Cardiac muscle cell (in vitro differentiated cells and primary cell): ENCODE data around the gene FNDC3A. TPM values are rescaled to one million over a fixed set of nuclear protein-coding genes. Genes with fewer than 3 reads are reported as not detected.

Experiments
- DNase-seq, 2 donors: peaks; one replicate each; pipeline versions ENCODE4 v3.0.0 to v3.0.0-alpha.2; 2010 to 2017; ENCODE audit warnings: low read depth in 1 of 2, low spot score in 1 of 2
- H3K27ac ChIP-seq: fragments of 200-600 bp; sonication (generic); 2 replicates; pipeline ENCODE4 v1.5.1; 2016
- H3K27me3 ChIP-seq: fragments of 200-600 bp; sonication (generic); 2 replicates; pipeline ENCODE4 v1.6.0; 2016; ENCODE audit warnings: control low read depth
- H3K36me3 ChIP-seq: fragments of 200-600 bp; sonication (generic); 2 replicates; pipeline ENCODE4 v1.5.1; 2016; ENCODE audit warnings: control low read depth
- H3K4me1 ChIP-seq: fragments of 200-600 bp; sonication (generic); 2 replicates; pipeline ENCODE4 v1.8.1; 2017; ENCODE audit warnings: low read depth, mild to moderate bottlenecking, mixed run types
- H3K4me3 ChIP-seq: fragments of 200-600 bp; sonication (generic); 2 replicates; pipeline ENCODE4 v1.5.1; 2016; ENCODE audit warnings: mild to moderate bottlenecking
- H3K9me3 ChIP-seq: fragments of 200-600 bp; sonication (generic); 2 replicates; pipeline ENCODE4 v1.5.1; 2017; ENCODE audit warnings: low read depth, mild to moderate bottlenecking, control low read depth
- polyA plus RNA-seq: library from polyadenylated mRNA; unstranded; fragments of >200 nt; fragmentation: Nextera tagmentation; extraction: Ambion mirVana; gene quantifications from 2 replicates; pipeline ENCODE4 v1.2.1, GENCODE V29; 2016
- total RNA-seq: library from RNA; depleted of rRNA; stranded (reverse); fragments of >200 nt; gene quantifications from 2 replicates; pipeline ENCODE4 v1.2.3, GENCODE V29; 2016
- TF ChIP-seq, protein P1 (sequence below): IDR thresholded peaks from 2 replicates; pipeline ENCODE4 v1.5.1; 2012; ENCODE audit warnings: low read depth, mild to moderate bottlenecking, low read length

Gene FNDC3A
- total and polyA plus RNA-seq, 2 experiments from 2014 or later = 18.6 to 28.4 TPM

- TF ChIP-seq, protein P1, sequence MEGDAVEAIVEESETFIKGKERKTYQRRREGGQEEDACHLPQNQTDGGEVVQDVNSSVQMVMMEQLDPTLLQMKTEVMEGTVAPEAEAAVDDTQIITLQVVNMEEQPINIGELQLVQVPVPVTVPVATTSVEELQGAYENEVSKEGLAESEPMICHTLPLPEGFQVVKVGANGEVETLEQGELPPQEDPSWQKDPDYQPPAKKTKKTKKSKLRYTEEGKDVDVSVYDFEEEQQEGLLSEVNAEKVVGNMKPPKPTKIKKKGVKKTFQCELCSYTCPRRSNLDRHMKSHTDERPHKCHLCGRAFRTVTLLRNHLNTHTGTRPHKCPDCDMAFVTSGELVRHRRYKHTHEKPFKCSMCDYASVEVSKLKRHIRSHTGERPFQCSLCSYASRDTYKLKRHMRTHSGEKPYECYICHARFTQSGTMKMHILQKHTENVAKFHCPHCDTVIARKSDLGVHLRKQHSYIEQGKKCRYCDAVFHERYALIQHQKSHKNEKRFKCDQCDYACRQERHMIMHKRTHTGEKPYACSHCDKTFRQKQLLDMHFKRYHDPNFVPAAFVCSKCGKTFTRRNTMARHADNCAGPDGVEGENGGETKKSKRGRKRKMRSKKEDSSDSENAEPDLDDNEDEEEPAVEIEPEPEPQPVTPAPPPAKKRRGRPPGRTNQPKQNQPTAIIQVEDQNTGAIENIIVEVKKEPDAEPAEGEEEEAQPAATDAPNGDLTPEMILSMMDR = no peak
- peaks cover 50% of the 10 kb centered on the region for H3K27me3 ChIP-seq
- no peaks in the 10 kb centered on the region for H3K36me3 ChIP-seq
- H3K9me3 ChIP-seq = no peaks in the 10 kb centered on the region
- no peak overlapping the region for H3K4me3 ChIP-seq
- DNase-seq = no peak
- H3K27ac ChIP-seq = no peak overlapping the region
- H3K4me1 ChIP-seq = no peaks in the 10 kb centered on the region
Observed at GRCh38 chr13:49226613-49227012, 250.9 kb downstream of the FNDC3A start.

GRCh38 chr13:49234741-49235140 lies 259.0 kb downstream of the FNDC3A start:
- TF ChIP-seq, protein P1 = no peak

DNA sequence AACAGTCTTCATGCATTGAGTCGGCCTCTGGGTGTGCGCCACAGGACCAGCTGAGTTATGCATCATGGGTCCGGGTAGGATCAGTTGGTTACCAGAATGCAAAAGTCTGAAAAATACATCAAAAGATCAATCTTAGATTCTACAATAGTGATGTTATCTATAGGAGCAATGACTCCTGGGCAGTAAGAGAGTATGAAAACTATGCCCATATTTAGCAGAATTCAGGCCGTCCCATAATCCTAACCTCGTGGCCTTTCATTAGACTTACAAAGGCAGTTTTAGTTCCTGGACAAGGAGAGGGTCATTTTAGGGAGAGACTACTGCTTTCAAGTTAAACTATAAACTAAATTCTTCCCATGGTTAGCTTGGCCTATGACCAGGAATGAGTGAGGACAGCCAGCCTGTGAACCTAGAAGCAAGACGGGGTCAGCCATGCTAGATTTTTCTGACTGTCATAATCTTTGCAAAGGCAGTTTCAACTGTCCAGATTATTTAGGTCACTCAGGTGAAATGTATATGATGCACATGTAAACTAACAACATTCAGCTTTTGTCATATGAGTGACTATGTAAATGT lies 260.2 kb downstream of the FNDC3A start:
- TF ChIP-seq, protein P1 = no peak
- H3K4me1 ChIP-seq = no peaks in the 10 kb centered on the region
- H3K27me3 ChIP-seq = no peaks in the 10 kb centered on the region
- H3K4me3 ChIP-seq = no peak overlapping the region
- H3K9me3 ChIP-seq = no peaks in the 10 kb centered on the region
- H3K27ac ChIP-seq = no peak overlapping the region
- DNase-seq = no peak
- no peaks in the 10 kb centered on the region for H3K36me3 ChIP-seq

More at GRCh38 chr13:49234741-49235140, 259.0 kb downstream of the FNDC3A start:
- H3K9me3 ChIP-seq = no peaks in the 10 kb centered on the region
- no peak overlapping the region for H3K27ac ChIP-seq
- no peak overlapping the region for H3K4me3 ChIP-seq
- no peaks in the 10 kb centered on the region for H3K27me3 ChIP-seq
- no peak for DNase-seq
- no peaks in the 10 kb centered on the region for H3K4me1 ChIP-seq
- H3K36me3 ChIP-seq = no peaks in the 10 kb centered on the region

DNA sequence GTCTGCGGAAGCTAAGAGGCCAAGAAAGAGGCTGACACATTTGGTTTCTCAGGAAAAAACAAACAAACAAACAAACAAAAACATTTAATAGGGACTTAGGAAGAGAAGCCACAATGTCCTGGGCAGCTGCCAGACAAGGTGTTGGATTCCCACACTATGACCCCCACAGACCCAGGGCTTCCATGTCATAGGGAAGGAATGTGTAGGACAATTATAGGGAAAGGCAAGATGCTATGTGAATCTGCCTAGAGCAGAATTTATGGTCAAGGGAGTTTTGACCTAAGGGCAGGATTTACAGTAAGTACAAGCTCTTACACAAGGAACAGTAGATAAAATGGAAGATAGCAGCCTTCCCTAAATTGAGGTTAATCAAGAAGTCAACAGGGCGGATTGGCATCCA lies 262.9 kb downstream of the FNDC3A start:
- no peak for DNase-seq
- TF ChIP-seq, protein P1 = no peak
- no peaks in the 10 kb centered on the region for H3K36me3 ChIP-seq
- no peak overlapping the region for H3K4me3 ChIP-seq
- H3K27ac ChIP-seq = no peak overlapping the region
- no peaks in the 10 kb centered on the region for H3K4me1 ChIP-seq
- H3K27me3 ChIP-seq = peaks cover 2% of the 10 kb centered on the region
- H3K9me3 ChIP-seq = no peaks in the 10 kb centered on the region

DNA sequence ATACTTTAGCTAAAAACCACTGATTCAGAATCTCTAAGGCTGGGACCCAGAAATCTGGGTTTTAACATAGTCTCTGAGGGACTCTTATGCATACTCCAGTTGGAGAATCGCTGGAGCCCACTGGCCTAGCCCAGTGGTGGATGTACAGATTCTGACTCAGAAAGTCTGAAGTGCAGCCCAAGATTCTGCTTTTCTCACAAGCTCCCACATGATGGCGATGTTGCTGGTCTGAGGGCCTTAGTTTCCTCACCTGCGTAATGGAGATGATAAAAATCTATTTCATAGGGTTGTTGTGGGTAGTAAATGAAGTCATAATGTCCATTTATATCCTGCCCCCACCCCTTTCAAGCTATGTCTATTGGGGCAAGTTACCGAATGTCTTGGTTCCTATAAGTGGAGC lies 264.3 kb downstream of the FNDC3A start:
- Histone ChIP-seq H3K27me3 (peaks cover 14% of the 10 kb centered on the region), H3K27ac (no peak overlapping the region), H3K4me1 (no peaks in the 10 kb centered on the region), H3K4me3 (no peak overlapping the region), H3K9me3 (no peaks in the 10 kb centered on the region), H3K36me3 (no peaks in the 10 kb centered on the region)
- TF ChIP-seq, protein P1 = peak; percentile 62
- peak; percentile 2 to 45 for DNase-seq
